Measurements from ENCODE around the gene SYNE4. TPM values are rescaled to one million over a fixed set of nuclear protein-coding genes. Genes with fewer than 3 reads are reported as not detected.

Gene SYNE4
- total RNA-seq, 1 donor from 2014 or later: 0.17 TPM

- DNase-seq: no peak
These were observed 16.9 kb upstream of the SYNE4 start for GRCh38 chr19:36025541-36025940.

DNA sequence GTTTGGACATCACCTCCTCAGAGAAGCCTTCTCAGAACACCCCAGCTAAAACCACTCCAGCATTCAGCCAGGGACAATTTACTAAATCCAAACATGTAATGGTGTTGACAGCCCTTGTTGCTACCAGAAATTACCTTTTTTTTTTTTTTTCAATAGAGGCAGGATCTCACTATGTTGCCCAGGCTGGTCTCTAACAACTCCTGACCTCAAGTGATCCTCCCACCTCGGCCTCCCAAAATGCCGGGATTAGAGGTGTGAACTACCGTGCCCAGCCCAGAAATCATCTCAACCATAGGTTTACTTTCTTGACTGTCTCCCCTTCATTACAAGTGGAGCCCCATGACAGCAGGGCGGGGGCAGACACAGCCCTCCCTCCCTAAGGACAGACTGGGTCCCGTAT, 14.8 kb upstream of the SYNE4 start:
- no peak for DNase-seq

- DNase-seq: no peak
These were observed 10.6 kb upstream of the SYNE4 start for GRCh38 chr19:36019061-36019670.

DNA sequence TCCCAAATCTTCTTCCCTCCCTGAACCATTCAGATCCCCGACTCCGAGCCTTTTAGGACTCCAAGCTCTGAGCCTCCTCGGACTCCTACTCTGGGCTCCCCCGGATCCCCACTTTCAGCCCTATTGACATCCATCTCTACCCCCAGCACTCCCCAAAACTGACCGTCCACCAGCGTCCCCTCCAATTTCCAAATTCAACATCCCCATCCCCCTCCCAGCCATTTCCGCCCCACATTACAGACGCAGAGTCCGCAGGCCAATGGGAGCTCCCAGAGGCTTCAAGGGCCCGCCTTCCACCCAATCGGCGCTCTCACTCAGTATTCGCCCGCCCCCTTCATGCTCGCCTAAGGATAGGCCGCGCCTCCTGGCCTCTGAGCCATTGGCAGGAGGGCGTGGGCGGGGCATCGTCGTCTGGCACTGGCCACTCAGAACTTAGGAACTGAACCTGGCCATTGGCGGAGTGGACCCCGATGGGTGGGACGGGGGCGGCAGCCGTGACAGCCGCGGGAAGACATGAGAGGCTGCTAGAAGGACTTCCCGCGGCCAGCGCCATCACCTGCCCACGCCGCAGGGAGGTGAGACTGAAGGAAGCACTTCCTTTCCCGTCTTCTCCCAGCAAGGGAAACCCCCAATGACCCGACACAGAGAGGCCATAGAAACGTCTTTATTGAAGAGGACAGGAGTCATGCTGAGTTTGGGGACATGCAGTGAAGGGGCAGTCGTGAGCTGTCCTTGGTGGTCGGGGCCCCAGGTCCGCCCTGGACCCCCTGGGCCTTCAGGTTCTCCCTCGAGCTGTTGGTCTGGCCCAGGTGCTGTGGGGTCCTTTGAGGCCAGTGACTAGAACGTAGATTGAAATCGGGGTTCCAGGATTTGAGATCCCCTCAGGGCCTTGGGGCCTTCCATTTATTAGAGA, 5.7 kb upstream of the SYNE4 start, which contains the start of gene ALKBH6:
Gene ALKBH6, minus strand, starts transcription at position 202 of the 913 bp plus-strand sequence. CDS start 816 bp downstream, outside the sequence.
- peak; percentile 99 for DNase-seq

- no peak for DNase-seq
These were observed 4.8 kb upstream of the SYNE4 start for GRCh38 chr19:36013280-36014011.

- DNase-seq: no peak
These were observed 1.8 kb upstream of the SYNE4 start for GRCh38 chr19:36010402-36010801.

- DNase-seq: no peak
These were observed 1.2 kb upstream of the SYNE4 start for GRCh38 chr19:36009633-36010379.

- peak; percentile 76 for DNase-seq
These were observed 607 bp upstream of the SYNE4 start for GRCh38 chr19:36009220-36009619.

DNA sequence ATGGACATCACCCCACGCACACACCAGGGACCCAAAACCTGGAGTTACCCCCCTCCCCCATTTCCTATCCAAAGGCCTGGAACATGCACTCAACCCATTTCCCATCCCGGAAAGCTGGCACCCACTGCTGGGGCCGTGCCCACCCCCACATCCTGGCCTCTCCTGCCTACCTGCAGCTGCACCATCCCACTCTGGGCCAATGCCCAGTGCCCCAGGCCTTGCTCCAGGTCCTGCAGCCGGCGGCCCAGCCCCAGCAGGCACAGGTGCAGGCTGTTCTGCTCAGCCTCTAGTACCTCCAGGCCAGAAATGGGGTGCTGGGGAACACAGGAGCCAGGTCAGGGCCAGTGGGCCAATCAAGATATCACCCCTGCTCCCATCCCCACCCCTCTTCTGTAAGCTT, 1.7 kb downstream of the SYNE4 start:
- no peak for DNase-seq

GRCh38 chr19:36003284-36003683, 5.3 kb downstream of the SYNE4 start:
- no peak for DNase-seq

- DNase-seq: no peak
These were observed 7.0 kb downstream of the SYNE4 start for GRCh38 chr19:36001605-36002004.

DNA sequence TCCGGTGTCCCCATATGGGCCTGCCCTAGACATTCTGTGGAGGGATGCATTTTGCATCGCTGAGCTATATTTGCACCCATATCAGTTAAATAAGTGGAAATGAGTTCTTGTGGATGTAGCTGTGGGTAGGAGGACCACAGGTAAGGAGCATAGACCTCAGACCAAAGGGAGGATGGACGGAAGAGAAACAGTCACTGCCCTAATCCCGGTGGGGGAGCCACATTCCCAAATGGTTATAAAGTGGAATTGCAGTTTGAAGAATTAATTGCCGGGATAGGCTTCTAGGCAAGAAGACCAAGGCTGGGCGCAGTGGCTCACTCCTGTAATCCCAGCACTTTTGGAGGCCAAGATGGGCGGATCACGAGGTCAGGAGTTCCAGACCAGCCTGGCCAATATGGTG, 11.8 kb downstream of the SYNE4 start:
- DNase-seq: no peak

GRCh38 chr19:35995048-35995993, 13.3 kb downstream of the SYNE4 start, which contains the start of gene SDHAF1:
TSS of gene SDHAF1 (plus strand) at chr19:35995188. CDS start at chr19:35995275, 87 bp downstream.
- peak; percentile 96 for DNase-seq

DNA sequence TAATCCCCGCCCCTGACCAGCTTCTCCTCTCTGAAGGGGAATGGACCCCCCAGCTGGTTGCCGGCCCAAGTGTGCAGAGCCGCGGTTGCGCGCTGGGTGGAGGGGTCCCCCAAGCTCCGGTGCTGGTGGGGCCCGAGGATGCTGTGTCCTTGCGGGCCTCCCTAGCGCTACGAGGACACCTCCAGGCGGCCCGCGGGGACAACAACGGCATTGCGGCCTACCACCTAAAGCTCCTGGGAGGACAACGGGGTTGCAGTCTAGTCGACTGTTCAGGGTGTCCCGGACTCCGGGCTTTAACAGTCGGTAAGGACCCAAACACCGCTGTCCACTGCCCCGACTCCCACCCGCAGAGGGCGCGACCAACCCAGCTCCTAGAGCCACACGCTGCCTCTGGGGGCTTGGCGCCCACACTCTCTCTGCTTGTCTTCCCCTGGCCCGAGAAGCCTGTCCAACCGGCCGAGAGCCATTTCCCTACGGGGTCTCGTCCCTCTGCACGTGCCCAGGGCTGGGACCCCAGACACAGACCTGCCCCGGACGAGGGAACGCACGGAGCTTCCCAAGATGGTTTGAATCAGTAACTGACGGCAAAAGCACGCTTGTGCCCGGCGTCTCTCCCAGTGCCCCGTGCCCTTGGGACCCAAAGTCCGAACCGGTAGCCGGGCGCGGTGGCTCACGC, 14.6 kb downstream of the SYNE4 start:
- peak; percentile 22 for DNase-seq

DNA sequence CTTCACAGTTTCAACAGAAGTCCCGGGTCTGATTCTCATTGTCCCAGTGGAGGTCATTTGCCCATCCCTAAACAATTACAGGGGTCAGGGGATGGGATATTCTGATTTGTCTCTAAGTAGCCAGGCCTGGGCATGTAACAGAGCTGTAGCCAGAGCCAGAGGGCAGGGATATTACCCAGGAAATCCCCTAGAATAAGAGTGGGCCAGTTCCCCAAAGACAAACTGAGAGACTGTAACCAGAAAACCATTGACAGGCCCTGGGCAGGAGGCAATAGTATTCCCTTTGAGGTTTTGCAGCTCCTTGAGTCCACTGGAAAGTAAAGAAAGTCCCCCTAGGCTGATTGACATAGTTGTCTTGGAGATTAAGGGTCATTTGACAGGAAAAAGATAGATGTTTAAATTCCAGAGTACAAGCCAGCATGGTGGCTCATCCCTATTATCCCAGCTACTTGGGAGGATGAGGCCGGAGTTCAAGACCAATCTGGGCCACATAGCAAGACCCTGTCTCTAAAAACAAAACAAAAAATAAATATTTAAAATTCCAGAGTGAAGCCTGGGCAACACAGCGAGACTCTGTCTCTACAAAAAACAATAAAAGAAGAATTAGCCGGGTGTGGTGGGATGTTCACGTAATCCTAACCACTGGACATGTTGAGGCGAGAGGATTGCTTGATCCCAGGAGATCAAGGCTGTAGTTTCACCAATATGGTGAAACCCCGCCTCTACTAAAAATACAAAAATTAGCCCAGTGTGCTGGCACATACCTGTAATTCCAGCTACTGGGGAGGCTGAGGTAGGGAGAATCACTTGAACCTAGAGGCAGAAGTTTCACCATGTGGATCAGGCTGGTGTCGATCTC, 15.5 kb downstream of the SYNE4 start:
- DNase-seq: no peak

DNA sequence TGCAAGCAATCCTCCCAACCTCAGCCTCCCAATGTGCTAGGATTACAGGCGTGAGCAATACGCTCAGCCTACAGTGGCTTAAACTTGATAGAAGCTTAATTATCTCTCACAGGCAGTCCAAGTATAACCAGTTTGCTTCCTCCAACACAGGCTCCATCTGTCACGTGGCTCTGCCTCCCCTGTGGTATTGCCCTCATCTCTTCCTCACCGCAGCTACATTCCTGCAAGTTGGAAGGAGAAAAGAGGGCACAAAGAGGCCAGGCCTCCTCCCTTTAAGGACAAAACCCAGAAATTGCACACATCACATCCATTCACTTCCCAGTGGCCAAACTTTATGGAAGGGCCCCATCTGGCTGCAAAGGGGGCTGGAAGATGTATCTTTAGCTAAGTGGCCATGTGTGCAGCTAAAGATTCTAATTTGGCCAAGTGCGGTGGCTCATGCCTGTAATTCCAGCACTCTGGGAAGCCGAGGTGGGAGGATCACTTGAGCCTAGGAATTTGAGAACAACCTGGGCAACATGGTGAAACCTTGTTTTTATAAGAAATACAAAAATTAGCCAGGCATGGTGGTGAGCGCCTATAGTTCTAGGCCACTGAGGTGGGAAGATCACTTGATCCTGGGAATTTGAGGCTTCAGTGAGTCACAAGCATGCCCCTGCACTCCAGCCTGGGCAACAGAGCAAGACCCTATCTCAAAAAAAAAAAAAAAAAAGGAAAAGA, 16.7 kb downstream of the SYNE4 start:
- DNase-seq: no peak

GRCh38 chr19:35990771-35991730, 17.6 kb downstream of the SYNE4 start:
- no peak for DNase-seq

DNA sequence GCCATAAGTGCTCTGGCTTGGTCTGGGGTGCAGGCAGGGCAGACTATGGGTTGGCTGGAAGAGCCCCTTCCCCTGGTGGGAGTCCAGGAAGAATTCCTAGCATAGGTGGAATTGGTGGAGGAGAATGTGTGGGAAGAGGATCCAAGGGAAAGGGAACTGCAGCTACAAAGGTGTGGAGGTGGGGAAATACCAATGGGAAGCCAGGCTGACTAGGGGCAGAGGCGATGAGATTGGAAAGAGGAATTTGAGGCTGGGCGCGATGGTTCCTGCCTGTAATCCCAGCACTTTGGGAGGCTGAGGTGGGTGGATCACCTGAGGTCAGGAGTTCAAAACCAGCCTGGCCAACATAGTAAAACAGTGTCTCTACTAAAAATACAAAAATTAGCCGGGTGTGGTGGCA, 18.5 kb downstream of the SYNE4 start:
- DNase-seq: no peak
